Sciatic nerve (tissue), 2 donors: ENCODE data around the gene CD52. TPM values are rescaled to one million over a fixed set of nuclear protein-coding genes. Genes with fewer than 3 reads are reported as not detected.
"Not testable (repeated sequence)": the region's sequence is repeated elsewhere in the genome, so short reads cannot be mapped to it uniquely, and the experiment has no call there.

Experiments used
- ATAC-seq: fragments of 200-7000 bp; cut with Tn5 transposase; one replicate; pipeline ENCODE4 v1.9.1; 2020; ENCODE audit warnings: mild to moderate bottlenecking, moderate library complexity
- DNase-seq: peaks from one replicate; pipeline ENCODE4 v3.0.0-alpha.2; 2020; ENCODE audit warnings: low spot score
- intact Hi-C: fragments of 100-400 bp; cut with DNase I; formaldehyde crosslinking; loops from one replicate; pipeline ENCODE4 v1.14.2; 2022
- total RNA-seq: library from RNA; stranded (reverse); fragmentation: NEBNext Ultra II Directional; extraction: Animal tissue kit (Norgen Biotek cat#: 25700); gene quantifications from one replicate; pipeline ENCODE4 v1.2.1, GENCODE V29; 2021
- donor health status: DM: no; HTN: no; CAD: no.
- donor health status: DM: no; HTN: no; CAD: no.

The CD52 gene
- total RNA-seq, 1 donor from 2014 or later: 13.2 TPM

DNA sequence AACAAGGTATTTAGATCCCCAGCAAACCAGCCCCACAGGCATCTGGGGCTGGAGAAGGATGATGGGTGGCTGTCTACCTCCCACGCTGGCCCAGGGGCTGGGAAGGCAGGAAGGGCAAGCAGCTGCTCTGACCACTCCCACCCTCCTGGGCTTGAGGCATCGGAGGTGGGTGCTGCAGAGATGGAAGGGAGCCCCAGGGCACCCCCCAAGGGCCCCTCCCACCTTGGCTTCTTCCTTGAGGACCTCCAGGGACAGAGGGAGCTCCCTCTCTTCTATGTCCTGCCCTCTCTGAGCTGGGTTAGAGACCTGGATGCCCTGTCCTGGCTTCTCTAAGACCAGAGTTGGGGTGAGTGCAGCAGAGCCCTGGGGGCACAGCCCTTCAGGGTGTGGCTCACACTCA, 3.1 kb downstream of the CD52 start:
- ATAC-seq: peak; percentile 17
- DNase-seq: no peak
- intact Hi-C loops: no loop called here

DNA sequence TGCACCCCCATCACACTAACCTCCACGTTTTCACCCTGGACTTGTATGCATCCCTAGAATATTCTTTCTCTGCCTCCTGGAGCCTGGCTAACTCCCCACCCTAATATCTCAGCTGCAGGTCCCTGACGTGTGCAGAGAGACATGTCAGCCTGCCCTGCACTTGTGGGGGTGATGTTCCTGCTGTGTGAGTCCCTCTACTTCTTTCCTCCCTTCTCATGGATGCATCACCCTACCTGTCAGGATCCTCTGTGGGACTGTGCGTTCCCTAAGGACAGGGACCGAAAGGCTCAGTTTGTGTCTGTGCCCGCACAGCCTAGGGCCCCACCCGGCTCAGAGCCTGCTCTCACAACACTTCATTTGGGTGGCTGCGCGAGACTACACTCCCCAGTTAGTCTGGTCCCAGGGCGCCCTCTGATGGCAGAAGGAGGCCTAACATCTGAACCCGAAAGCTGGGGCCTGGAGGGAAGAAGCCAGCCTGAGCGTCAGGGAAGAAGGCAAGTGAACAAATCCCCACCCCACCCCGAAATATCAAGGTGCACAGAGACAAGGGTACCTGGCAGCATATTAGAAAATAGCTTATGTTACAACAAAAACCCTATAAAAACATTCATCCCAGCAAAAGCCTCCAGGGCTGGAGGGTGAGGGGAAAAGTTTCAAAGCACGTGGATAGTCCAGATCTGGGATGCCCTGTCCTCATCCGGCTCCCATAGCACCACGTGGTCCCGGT, 3.7 kb downstream of the CD52 start:
- intact Hi-C loops: no loop called here
- peak; percentile 93 for ATAC-seq
- DNase-seq: peak; percentile 96

DNA sequence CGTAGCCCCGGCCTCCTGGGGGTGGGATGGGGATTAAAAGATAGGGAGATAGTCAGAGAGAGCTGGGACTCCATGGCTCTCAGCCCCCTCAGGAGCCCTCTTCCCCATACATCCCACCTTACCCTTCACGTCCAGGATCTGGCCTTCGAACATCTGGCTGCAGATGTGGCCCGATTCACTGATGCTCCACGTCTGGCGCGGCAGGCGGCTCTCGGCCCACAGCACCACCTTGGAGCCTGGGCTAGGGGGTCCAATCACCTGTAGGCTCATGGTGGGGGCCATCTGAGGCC, 4.2 kb downstream of the CD52 start:
- intact Hi-C loops: no loop called here
- DNase-seq (no peak), ATAC-seq (no peak)

DNA sequence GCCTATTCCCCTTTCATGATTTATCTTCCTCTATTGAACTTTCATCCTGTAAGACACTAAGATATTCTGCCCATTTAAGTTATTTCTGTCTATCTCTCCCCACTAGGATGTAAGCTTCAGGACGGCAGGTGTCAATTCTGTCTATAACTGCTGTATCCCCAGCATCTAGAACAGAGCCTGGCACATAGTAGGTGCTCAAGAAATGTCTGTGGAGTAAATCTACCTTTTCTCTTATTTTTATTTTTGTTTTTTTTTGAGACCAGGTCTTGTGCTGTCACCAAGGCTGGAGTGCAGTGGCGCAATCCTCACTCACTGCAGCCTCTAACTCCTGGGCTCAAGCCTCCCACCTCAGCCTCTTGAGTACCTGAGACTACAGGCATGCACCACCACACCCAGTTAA, 5.6 kb downstream of the CD52 start:
- DNase-seq: no peak
- ATAC-seq: no peak
- intact Hi-C loops: no loop called here

DNA sequence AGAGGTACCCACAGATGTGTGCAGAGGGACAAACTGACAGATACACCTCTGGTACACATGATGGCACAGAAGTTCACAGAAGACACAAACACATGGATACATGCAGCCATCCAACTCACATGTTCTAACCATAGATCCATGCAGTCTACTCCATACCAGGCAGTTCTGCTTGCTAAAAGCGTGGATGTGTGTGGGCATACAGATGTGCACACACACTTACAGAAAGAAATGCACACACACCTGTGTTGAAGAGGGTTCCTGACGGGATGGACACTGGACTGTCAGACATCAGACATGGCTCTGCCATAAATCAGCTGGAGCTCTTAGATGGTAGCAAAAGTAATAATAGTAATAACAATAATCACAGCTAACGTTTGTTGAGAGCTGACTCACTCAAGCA, 6.8 kb downstream of the CD52 start:
- intact Hi-C loops: no loop called here
- ATAC-seq (no peak), DNase-seq (no peak)

DNA sequence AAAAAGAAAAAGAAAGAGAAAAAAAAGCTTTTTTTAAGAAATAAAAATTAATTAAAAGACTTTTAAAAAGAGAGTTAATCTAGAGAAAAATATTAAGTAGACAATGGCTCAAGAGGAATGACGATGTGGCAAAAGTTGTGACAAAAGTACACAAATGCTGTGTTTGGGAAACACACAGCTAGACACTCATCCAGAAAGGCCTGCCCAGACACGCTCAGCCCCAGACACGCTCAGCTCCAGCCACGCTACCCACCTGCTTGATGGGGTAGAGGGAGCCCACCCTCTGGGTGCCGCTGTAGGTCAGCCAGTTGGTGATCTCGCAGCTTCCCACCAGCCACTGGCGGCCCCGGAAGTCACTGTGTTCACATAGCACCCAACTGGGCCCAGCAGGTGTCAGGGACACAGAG, 10.2 kb downstream of the CD52 start:
- ATAC-seq (no peak), DNase-seq (no peak)
- intact Hi-C loops: no loop called here

DNA sequence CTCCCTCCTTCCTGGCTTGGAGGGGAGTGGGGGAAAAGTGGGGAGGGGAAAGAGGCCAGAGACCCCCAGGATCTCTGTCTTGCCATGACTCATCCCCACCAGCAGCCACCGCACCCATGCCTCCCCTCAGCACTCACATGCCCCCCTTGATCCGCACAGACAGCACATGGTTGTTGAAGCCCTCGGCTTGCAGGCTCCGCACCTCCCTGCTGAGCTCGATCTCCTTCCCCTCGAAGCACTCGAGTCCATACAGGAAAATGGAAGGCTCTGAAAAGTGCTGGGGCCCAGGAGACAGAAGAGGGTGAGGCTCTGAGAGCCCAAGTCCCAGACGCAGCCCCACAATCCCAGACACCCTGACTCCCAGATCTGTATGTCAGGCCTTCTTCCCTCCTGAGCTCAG, 10.8 kb downstream of the CD52 start:
- DNase-seq (no peak), ATAC-seq (no peak)
- intact Hi-C loops: no loop called here

DNA sequence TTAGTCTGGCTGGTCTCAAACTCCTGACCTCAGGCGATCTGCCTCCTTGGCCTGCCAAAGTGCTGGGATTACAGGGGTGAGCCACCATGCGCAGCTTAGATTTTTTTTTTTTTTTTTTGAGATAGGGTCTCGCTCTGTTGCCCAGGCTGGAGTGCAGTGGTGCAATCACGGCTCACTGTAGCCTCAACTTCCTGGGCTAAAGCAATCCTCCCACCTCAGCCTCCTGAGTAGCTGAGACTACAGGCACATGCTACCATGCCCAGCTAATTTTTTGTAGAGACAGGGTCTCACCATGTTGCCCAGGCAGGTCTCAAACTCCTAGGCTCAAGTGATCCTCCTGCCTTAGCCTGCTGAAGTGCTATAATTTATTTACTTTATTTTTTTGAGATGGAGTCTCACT, 11.6 kb downstream of the CD52 start:
- intact Hi-C loops, ATAC-seq, DNase-seq: not testable (repeated sequence)

DNA sequence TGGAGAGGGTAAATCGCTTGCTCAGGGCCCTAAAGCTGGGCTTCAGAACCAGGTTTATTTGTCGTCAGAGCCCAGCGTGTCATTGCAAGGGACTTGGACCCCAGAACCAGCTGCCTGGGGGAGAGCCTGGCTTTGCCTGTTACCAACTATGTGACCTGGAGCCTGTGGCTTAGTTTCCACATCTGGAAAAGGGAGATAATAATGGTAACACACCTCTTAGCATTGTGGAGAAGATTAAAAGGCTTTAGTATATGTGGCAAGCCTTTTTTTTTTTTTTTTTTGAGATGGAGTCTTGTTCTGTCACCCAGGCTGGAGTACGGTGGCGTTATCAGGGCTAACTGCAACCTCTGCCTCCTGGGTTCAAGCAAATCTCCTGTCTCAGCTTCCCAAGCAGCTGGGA, 12.5 kb downstream of the CD52 start:
- no peak for ATAC-seq
- intact Hi-C loops: no loop called here
- no peak for DNase-seq

DNA sequence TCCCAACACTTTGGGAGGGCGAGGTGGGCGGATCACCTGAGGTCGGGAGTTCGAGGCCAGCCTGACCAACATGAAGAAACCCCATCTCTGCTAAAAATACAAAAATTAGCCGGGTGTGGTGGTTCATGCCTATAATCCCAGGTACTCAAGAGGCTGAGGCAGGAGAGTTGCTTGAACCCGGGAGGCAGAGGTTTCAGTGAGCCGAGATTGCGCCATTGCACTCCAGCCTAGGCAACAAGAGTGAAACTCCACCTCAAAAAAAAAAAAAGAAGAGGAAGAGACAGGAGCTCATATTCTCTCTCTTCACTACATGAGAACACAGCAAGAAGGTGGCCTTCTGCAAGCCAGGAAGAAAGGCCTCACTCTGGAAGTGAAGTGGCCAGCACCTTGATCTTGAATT, 15.6 kb downstream of the CD52 start:
- ATAC-seq, DNase-seq, intact Hi-C loops: not testable (repeated sequence)

DNA sequence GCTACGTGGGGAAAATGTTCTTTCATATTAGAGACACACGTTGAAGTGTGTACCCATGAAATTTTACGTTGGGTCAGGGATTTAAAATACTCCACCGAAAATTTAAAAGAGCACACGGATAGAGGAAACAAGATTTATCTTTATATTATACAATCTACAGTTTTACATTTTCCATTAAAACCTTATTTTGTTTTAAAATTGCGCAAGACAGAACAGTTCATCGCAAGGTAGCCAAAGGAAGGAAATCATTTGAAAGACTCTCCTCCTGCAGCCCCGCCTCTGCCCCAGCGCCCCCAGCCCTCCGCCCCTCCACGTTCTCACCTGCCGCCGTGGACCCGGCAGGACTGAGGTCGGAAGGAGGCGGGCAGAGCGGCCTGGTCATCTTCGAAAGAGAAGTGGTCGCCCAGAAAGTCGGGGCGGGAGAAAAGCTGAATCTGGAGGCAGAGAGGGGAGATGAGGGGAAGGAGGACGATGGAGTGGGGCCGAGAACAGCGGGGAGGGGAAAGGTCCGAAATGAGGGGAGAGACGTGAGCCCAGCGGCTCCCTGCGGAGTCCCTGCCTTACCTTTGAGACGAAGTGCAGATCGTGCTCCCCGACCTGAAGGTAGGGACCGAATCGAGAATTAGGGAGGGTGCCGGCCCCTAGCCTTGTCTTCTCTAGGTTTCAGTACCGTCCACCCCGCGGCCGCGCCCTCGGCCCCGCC, 18.2 kb downstream of the CD52 start:
- DNase-seq (no peak), ATAC-seq (no peak)
- intact Hi-C loops: no loop called here

DNA sequence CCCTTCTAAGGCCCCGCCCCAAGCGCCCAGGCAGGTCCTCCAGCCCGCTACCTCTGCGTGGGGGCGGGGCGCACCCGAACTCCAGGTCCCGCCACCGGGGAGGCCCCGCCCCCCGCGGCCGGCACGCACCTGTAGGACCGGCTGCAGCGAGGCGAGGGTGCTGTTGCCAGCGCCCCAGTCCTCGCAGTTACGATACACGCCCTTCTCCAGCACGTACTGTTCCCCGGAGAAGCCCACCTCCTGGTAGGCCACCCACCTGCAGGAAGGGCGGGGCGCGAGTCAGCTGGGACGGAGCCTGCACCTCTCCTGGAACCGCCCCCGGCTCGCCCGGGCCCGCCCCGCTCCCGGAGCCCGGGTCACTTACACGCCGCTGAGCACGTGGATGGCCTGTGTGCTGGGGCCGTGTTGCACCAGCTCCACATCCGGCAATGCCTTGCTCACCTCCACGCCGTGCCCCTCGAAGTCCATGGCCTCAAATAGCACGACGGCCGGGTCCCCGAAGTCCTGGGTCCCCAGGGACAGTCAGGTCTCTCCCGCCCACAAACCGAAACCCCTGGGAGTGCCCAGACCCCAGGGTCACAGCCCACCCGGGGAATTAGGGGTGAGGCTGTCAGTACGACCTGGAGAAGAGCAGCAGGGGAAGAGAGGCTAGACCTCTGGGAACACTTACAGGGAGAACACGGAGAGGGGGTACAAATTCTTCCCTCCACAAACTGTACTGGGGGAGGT, 18.9 kb downstream of the CD52 start:
- intact Hi-C loops: no loop called here
- peak; percentile 73 for ATAC-seq
- DNase-seq: peak; percentile 73

DNA sequence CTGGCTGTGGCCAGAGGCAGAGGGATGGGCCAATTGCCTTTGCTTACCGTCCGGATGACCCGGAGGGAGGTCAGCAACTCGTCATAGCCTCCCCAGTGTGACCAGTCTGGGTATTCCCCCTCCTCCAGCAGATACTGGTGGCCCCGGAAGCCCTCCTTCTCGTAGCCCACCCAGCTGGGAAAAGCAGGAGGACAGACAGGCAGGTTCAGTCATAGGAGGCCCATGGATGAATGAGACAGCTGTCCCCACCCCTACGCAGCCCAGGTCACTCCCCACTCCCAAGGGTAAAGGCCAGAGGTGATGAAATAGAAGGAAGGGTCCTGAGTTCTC, 19.4 kb downstream of the CD52 start:
- intact Hi-C loops: no loop called here
- peak; percentile 17 for ATAC-seq
- no peak for DNase-seq

DNA sequence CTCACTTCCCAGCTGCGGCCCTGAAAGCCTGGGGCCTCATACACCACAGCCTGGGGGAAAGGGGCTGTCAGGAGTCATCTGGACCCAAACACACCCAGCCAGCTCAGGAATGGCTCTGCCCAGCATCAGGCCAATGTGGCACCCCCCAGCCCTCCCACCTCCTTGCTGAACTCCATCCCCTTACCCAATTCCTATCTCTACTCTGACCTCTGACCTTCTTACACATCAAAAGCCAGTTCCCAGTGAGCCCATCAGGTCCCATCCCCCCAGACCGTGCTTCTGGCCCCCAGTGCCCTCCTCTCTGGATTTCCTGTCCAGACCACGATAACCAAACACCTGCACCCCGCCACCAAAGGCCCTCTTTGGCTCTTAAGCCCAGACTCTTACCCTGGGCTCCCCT, 19.9 kb downstream of the CD52 start:
- ATAC-seq (no peak), DNase-seq (no peak)
- intact Hi-C loops: no loop called here

DNA sequence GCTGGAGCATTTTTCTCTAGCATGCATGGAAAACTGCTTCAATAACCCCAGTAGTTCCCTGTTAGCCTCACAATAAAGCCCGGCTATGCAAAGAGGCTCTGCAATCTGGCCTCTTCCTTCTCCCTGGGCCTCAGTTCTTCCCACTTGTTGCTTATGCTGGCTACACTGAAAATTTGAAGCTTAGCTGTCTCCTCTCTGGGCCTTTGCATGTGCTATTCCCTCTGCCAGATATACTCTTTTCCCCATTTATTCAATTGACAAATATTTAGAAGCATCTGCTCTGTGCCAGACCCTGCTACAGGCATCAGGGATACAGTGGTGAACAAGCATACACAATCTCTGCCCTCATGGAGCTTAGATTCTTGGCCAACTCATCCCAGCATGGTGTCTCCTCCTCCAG, 20.9 kb downstream of the CD52 start:
- intact Hi-C loops: no loop called here
- DNase-seq (no peak), ATAC-seq (no peak)

DNA sequence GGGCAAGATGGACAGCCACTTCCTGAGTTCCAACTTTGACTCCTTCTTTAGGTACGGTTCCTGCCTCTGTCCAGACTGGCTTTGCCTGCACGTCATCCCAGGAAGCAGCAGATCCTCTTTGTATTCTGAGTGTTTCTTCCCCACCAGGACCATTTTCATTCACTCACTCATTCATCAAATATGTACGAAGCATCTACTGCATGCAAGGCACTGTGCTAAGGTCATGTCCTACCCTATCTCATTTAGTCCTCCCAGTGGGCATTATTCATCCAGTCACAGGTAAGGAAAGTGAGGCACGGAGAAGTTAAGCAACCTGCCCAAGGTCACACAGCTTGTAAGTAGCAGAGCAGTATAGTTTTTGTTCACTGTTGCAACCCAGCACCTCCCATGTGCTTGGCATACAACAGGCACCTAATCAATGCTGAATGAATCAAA, 22.3 kb downstream of the CD52 start:
- intact Hi-C loops: no loop called here
- no peak for DNase-seq
- no peak for ATAC-seq

DNA sequence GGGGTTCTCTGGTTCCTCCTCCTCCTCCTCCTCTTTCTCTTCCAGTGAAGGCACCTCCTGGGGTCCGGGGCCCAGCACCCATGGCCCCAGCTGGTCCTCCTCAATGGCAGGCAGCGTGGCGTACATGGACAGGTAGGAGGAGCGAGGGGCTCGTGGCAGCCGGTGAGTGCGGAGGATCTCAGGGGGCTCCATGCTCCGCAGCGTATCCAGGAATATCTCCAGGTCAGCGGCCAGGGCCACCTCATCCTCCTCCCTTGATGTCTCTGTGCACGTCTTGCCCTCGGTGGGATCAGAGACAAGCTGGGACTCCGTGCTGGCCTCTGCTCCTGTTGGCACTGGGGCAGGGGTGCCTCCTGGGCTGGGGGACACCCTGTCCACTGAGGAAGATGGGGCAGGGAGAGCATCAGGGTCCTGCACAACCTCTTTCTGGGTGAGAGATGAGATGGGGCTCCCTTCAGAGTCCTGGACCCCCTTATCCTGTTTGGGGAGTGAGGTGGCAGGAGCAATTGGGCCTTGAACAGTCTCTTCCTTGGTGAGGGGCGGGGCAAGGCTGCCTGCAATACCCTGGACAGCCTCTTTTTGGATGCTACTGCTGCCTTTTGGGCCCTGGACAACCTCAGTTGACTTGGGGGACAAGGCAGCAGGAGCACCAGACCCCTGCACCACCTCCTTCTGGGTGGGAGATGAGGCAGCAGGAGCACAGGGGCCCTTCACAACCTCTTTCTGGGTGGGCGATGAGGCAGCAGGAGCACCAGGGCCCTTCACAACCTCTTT, 26.6 kb downstream of the CD52 start:
- intact Hi-C loops: no loop called here
- ATAC-seq (no peak), DNase-seq (no peak)

DNA sequence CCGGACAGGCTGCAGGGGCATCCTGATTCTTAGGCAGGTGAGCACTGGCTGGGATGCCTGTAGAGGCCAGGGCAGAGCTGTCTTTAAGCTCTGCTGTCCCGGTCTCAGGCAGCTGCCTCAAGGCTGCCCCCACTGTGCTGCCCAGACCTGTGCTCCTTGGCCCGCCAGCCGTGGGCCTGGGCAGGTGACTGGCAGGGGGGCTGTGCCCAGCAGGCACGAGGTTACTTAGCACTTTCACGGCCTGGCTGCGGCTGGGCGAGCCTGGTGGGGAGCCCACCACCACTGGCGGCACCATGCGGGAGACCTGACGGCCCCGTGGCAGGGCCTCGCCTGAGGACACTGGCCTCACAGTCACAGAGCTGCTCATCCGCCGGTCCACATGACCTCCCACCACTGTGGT, 28.0 kb downstream of the CD52 start:
- intact Hi-C loops: no loop called here
- DNase-seq (no peak), ATAC-seq (no peak)

DNA sequence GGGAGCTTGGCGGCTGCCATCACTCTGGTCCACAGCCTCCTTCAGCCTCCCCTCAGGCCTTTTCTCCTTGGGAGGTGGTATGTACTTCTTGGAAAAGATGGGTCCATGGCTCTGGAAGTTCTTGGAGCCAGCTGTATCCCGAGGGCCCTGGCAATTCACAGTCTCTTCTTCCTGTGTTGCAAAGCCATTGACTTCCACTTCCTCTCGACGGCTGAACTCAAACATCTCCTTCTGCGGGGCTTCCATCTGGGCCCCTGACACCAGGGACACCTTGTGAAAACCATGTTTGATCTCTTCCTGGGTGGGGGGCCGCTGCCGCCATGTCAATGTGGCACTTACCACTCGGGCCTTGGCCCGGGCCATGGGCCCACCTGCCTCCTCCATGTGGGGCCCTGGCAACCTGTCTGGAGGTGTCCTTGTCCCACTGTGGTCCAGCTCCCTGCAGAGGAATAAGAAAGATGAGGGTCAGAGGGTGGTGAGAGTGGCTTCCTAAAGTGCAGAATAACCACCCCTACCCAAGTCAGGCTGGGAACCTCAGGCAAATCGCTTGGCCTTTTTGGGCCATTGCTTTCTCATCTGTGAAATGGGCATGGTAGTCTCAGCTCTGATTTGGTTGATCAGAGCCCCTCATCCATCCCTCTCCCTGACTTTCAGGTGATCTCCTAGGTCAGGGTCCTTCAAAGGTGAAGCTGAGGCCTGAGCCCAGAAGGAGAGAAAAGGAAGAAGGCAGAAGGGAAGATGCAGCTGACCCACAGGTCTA, 28.7 kb downstream of the CD52 start:
- ATAC-seq (no peak), DNase-seq (no peak)
- intact Hi-C loops: no loop called here
